CD4-positive, alpha-beta T cell (primary cell): ENCODE results near the gene ETFA. TPM values are rescaled to one million over a fixed set of nuclear protein-coding genes. Genes with fewer than 3 reads are reported as not detected.

Experiments
- ATAC-seq: fragments of 200-7000 bp; cut with Tn5 transposase; one replicate; pipeline ENCODE4 v1.10.0; 2022; ENCODE audit warnings: mild to moderate bottlenecking; ENCODE audit not compliant: poor library complexity
- CTCF ChIA-PET: fragments of 350-600 bp; sonication (Branson Sonifier 250); formaldehyde crosslinking; loops from one replicate; lab custom pipeline; 2021; ENCODE audit warnings: antibody characterized with exemption, inconsistent platforms; lab: Charles Lee
- POLR2A ChIA-PET: fragments of 350-600 bp; sonication (Branson Sonifier 250); formaldehyde crosslinking; loops from one replicate; lab custom pipeline; 2021; ENCODE audit warnings: antibody characterized with exemption, inconsistent platforms; lab: Charles Lee
- DNase-seq, 14 experiments: peaks; one replicate each; pipeline ENCODE4 v3.0.0-alpha.2; 2013 to 2020; ENCODE audit warnings: mixed read lengths in 2 of 14
- H3K27ac ChIP-seq, 2 donors: one replicate each; pipeline versions ENCODE4 v1.5.1 to v1.7.0; 2013; ENCODE audit warnings: low read length in 2 of 2, low read depth in 1 of 2, mild to moderate bottlenecking in 1 of 2
- H3K27me3 ChIP-seq, 2 experiments: 1 replicate in 1 of 2; 2 replicates in 1 of 2; pipeline versions ENCODE4 v1.6.1 to v1.7.0; 2013; ENCODE audit warnings: low read length in 2 of 2, control low read depth in 1 of 2, mild to moderate bottlenecking in 1 of 2, moderate library complexity in 1 of 2; ENCODE audit not compliant: insufficient read depth in 2 of 2, control insufficient read depth in 1 of 2
- H3K36me3 ChIP-seq: one replicate; pipeline ENCODE4 v1.6.1; 2013; ENCODE audit warnings: low read length, control low read depth; ENCODE audit not compliant: insufficient read depth
- H3K4me1 ChIP-seq: one replicate; pipeline ENCODE4 v1.6.1; 2013; ENCODE audit warnings: low read length, control low read depth; ENCODE audit not compliant: insufficient read depth
- H3K4me3 ChIP-seq: one replicate; pipeline ENCODE4 v1.5.1; 2013; ENCODE audit warnings: mild to moderate bottlenecking, low read length, moderate library complexity
- H3K9me3 ChIP-seq, 2 experiments: 1 replicate in 1 of 2; 2 replicates in 1 of 2; pipeline versions ENCODE4 v1.6.1 to v1.7.0; 2013; ENCODE audit warnings: low read length in 2 of 2, mild to moderate bottlenecking in 2 of 2, control low read depth in 1 of 2, moderate library complexity in 1 of 2; ENCODE audit not compliant: control insufficient read depth in 1 of 2, insufficient read depth in 1 of 2
- H3K27ac Mint-ChIP-seq: one replicate; pipeline ENCODE4 v1.8.0; 2020; ENCODE audit warnings: mixed read lengths
- H3K27me3 Mint-ChIP-seq: one replicate; pipeline ENCODE4 v1.8.0; 2021; ENCODE audit warnings: mixed read lengths
- H3K36me3 Mint-ChIP-seq: one replicate; pipeline ENCODE4 v1.8.0; 2021; ENCODE audit warnings: low read depth, mixed read lengths
- H3K4me1 Mint-ChIP-seq: one replicate; pipeline ENCODE4 v1.8.0; 2021; ENCODE audit warnings: low read depth, mixed read lengths
- H3K4me3 Mint-ChIP-seq: one replicate; pipeline ENCODE4 v1.8.0; 2020; ENCODE audit warnings: mild to moderate bottlenecking, mixed read lengths
- H3K9me3 Mint-ChIP-seq: one replicate; pipeline ENCODE4 v1.8.0; 2020; ENCODE audit warnings: mixed read lengths
- intact Hi-C, 2 experiments: fragments of 100-400 bp; cut with DNase I in 1 of 2; cut with micrococcal nuclease in 1 of 2; formaldehyde crosslinking; loops; one replicate each; pipeline versions ENCODE4 v1.15.1 to v1.9.0; 2023 to 2025; cut with DNase I, micrococcal nuclease
- total RNA-seq, 174 experiments: library from RNA in 2 of 174; stranded (reverse) in 2 of 174; gene quantifications; one replicate each; pipeline ENCODE4 v1.2.3 and lab custom pipeline; 2021 to 2026
- TF ChIP-seq, protein P1 (sequence below): fragments of 200-600 bp; IDR thresholded peaks from one replicate; pipeline ENCODE4 v1.8.0; 2022; ENCODE audit warnings: antibody characterized with exemption, mild to moderate bottlenecking

ETFA gene
- total RNA-seq, 2 experiments from 2014 or later = 11.4 to 15.2 TPM

- H3K36me3 ChIP-seq = peaks cover 2% of the 10 kb centered on the region
- no peak for ATAC-seq
- H3K27ac ChIP-seq = no peak overlapping the region
- Mint-ChIP-seq H3K36me3 (peaks cover 10% of the 10 kb centered on the region), H3K4me1 (no peaks in the 10 kb centered on the region), H3K4me3 (no peak overlapping the region), H3K27ac (no peak overlapping the region), H3K27me3 (no peaks in the 10 kb centered on the region), H3K9me3 (no peaks in the 10 kb centered on the region)
- CTCF ChIA-PET = interaction anchor here (0.7 to 0.9 kb wide), 2 partner anchors 10 to 125 kb away, joined by 3 read pairs; no protein-coding TSS in a partner anchor
- no peak overlapping the region for H3K4me3 ChIP-seq
- POLR2A ChIA-PET = interaction anchor here (0.6 kb wide), 1 partner anchor 728 kb away, joined by 3 read pairs; no protein-coding TSS in a partner anchor
- no peak for DNase-seq
- no peaks in the 10 kb centered on the region for H3K27me3 ChIP-seq
- TF ChIP-seq, protein P1, sequence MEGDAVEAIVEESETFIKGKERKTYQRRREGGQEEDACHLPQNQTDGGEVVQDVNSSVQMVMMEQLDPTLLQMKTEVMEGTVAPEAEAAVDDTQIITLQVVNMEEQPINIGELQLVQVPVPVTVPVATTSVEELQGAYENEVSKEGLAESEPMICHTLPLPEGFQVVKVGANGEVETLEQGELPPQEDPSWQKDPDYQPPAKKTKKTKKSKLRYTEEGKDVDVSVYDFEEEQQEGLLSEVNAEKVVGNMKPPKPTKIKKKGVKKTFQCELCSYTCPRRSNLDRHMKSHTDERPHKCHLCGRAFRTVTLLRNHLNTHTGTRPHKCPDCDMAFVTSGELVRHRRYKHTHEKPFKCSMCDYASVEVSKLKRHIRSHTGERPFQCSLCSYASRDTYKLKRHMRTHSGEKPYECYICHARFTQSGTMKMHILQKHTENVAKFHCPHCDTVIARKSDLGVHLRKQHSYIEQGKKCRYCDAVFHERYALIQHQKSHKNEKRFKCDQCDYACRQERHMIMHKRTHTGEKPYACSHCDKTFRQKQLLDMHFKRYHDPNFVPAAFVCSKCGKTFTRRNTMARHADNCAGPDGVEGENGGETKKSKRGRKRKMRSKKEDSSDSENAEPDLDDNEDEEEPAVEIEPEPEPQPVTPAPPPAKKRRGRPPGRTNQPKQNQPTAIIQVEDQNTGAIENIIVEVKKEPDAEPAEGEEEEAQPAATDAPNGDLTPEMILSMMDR = no peak
- no peaks in the 10 kb centered on the region for H3K4me1 ChIP-seq
- intact Hi-C loops = loop anchor here (5.0 to 10.0 kb wide), 3 partner anchors 495 to 1303 kb away; no protein-coding TSS in a partner anchor
- no peaks in the 10 kb centered on the region for H3K9me3 ChIP-seq
These were observed 71.5 kb downstream of the ETFA start for GRCh38 chr15:76239786-76240185.

DNA sequence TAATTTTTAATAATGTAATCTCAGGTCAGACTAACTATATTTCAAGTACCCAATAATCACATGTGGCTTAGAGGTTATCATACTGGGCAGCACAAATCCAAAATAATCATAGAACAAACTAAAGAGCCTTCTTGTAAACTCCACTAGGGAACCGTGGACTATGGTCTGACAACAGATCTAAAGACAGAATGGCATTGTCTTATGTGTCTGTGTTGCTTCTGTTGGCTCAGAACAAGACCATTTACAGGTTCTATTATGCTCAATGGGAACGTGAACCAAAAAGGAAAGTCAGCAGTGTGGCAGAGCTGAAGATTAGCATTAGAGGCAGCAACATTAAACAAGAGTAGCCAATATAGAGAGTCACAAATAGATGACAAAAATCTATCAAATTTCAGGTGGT, 74.9 kb downstream of the ETFA start:
- Mint-ChIP-seq H3K4me3 (no peak overlapping the region), H3K36me3 (peaks cover 11% of the 10 kb centered on the region), H3K27me3 (no peaks in the 10 kb centered on the region), H3K4me1 (no peaks in the 10 kb centered on the region), H3K9me3 (no peaks in the 10 kb centered on the region), H3K27ac (no peak overlapping the region)
- H3K36me3 ChIP-seq = peaks cover 2% of the 10 kb centered on the region
- H3K4me3 ChIP-seq = no peak overlapping the region
- DNase-seq = no peak
- ATAC-seq = no peak
- POLR2A ChIA-PET = no interaction called here
- H3K27me3 ChIP-seq = no peaks in the 10 kb centered on the region
- intact Hi-C loops = loop anchor here (5.0 to 10.0 kb wide), 3 partner anchors 498 to 1306 kb away; no protein-coding TSS in a partner anchor
- CTCF ChIA-PET = no interaction called here
- TF ChIP-seq, protein P1 = no peak
- no peaks in the 10 kb centered on the region for H3K4me1 ChIP-seq
- H3K9me3 ChIP-seq = no peaks in the 10 kb centered on the region
- H3K27ac ChIP-seq = no peak overlapping the region

- Histone ChIP-seq H3K4me1 (no peaks in the 10 kb centered on the region), H3K27ac (no peak overlapping the region), H3K36me3 (peaks cover 11% of the 10 kb centered on the region), H3K4me3 (no peak overlapping the region), H3K27me3 (no peaks in the 10 kb centered on the region), H3K9me3 (no peaks in the 10 kb centered on the region)
- ATAC-seq = no peak
- TF ChIP-seq, protein P1 = peak; percentile 62
- Mint-ChIP-seq H3K27me3 (no peaks in the 10 kb centered on the region), H3K4me1 (no peaks in the 10 kb centered on the region), H3K4me3 (no peak overlapping the region), H3K27ac (no peak overlapping the region), H3K9me3 (no peaks in the 10 kb centered on the region), H3K36me3 (peaks cover 17% of the 10 kb centered on the region)
- intact Hi-C loops = loop anchor here (5.0 to 10.0 kb wide), 3 partner anchors 499 to 1307 kb away; no protein-coding TSS in a partner anchor
- DNase-seq = peak in 3 of 14 experiments; percentile 44 to 52 (median 45)
- ChIA-PET POLR2A (no interaction called here), CTCF (no interaction called here)
These were observed 76.0 kb downstream of the ETFA start for GRCh38 chr15:76235186-76235826.
